ENCODE results near the gene RILPL1.

GRCh38 chr12:123499332-123499731 lies 34.2 kb downstream of the RILPL1 start:
- TF ChIP-seq, protein P1, sequence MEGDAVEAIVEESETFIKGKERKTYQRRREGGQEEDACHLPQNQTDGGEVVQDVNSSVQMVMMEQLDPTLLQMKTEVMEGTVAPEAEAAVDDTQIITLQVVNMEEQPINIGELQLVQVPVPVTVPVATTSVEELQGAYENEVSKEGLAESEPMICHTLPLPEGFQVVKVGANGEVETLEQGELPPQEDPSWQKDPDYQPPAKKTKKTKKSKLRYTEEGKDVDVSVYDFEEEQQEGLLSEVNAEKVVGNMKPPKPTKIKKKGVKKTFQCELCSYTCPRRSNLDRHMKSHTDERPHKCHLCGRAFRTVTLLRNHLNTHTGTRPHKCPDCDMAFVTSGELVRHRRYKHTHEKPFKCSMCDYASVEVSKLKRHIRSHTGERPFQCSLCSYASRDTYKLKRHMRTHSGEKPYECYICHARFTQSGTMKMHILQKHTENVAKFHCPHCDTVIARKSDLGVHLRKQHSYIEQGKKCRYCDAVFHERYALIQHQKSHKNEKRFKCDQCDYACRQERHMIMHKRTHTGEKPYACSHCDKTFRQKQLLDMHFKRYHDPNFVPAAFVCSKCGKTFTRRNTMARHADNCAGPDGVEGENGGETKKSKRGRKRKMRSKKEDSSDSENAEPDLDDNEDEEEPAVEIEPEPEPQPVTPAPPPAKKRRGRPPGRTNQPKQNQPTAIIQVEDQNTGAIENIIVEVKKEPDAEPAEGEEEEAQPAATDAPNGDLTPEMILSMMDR (IDR thresholded peaks at IDR 0.05; ENCODE audit: low read depth, low read length, missing input control) = no peak
- TF ChIP-seq YY1 (IDR thresholded peaks at IDR 0.05) (no peak), TAF1 (conservative IDR thresholded peaks at IDR 0.05) (no peak), FOXA1 (IDR thresholded peaks at IDR 0.05) (no peak), SP1 (IDR thresholded peaks at IDR 0.05) (no peak)
- TF ChIP-seq, protein P2, sequence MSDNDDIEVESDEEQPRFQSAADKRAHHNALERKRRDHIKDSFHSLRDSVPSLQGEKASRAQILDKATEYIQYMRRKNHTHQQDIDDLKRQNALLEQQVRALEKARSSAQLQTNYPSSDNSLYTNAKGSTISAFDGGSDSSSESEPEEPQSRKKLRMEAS (IDR thresholded peaks at IDR 0.05) = no peak
- TF ChIP-seq, protein P3, sequence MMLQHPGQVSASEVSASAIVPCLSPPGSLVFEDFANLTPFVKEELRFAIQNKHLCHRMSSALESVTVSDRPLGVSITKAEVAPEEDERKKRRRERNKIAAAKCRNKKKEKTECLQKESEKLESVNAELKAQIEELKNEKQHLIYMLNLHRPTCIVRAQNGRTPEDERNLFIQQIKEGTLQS (IDR thresholded peaks at IDR 0.05) = no peak
